ENCODE results near the gene POLDIP2.
"Not testable (repeated sequence)": the region's sequence is repeated elsewhere in the genome, so short reads cannot be mapped to it uniquely, and the experiment has no call there.

POLDIP2 gene

DNA sequence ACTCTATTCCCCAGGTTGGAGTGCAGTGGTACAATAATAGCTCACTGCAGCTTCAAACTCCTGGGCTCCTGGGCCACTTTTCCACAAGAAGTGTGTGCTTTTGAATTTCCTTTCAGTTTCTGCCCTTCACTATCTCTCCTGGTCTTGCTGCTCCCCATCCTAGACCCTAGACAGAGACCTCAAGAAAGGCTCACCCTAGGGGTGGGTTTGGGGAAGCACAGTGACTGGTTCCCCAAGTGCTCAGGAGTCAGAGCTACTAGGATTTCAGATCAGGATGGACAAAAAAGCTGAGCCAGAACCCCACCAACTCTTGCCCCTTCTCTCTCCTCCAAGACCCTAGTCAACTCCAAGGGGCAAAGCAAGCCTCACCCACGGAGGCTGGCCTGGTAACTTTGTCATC, 9.3 kb upstream of the POLDIP2 start:
- no peak for DNase-seq (ENCODE audit: low read depth)

DNA sequence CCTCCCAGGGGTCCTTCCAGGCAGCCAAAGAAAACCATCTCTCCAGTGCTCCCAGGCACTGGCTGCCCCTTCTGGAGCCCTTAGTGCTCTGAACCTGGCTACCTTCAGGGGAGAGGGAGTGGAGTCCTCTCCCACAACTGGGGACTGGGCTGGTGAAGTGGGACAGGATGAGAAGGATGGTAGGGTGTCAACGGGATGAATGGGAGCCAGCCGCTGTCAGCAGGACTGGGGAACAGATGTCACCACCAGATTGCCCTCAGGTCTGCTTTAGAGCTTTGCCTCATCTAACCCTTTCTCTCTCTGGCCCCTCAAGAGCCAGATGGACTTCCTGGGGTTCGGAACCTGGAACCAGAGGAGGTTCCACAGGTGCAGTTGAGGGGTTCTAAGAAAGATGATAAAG, 8.2 kb upstream of the POLDIP2 start:
- no peak for DNase-seq (ENCODE audit: low read depth)

DNA sequence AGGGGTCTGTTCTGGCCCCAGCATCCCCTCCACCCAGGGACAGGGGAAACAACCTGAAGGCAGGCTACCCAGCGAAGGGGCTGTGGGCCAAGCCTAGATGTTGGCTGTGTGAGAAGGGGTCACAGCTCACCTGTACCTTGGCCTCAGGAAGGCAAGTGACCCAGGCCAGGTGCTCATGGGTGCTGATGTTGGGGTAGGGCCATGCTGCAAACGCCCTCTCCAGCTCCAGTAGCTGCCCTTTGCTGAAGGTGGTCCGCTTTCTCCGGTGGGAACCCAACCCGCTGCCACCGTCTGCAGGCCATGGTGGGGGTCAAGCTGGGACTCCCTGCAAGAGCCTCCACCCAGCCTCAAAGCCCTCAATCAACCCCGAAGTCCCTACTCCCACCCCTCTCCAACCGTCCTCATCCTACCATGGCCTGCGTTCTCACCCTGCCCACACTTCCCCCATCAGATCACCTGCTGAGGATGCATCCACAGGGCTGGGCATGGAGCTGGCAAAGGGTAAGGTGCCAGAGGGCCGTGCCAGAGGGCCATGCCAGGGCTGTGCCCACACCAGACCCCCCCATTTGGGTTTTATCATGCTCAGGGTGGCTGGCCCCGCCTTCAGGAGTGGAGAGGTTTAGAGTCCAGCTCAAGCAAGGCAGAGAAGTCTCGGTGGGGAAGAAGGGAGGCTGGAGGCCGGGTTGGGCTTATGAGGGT, 7.5 kb upstream of the POLDIP2 start, which contains the start of gene SEBOX:
SEBOX (minus strand) TSS at position 535 of the 699 bp plus-strand sequence; CDS start at position 487, 48 bp downstream.
- no peak for DNase-seq (ENCODE audit: low read depth)

DNA sequence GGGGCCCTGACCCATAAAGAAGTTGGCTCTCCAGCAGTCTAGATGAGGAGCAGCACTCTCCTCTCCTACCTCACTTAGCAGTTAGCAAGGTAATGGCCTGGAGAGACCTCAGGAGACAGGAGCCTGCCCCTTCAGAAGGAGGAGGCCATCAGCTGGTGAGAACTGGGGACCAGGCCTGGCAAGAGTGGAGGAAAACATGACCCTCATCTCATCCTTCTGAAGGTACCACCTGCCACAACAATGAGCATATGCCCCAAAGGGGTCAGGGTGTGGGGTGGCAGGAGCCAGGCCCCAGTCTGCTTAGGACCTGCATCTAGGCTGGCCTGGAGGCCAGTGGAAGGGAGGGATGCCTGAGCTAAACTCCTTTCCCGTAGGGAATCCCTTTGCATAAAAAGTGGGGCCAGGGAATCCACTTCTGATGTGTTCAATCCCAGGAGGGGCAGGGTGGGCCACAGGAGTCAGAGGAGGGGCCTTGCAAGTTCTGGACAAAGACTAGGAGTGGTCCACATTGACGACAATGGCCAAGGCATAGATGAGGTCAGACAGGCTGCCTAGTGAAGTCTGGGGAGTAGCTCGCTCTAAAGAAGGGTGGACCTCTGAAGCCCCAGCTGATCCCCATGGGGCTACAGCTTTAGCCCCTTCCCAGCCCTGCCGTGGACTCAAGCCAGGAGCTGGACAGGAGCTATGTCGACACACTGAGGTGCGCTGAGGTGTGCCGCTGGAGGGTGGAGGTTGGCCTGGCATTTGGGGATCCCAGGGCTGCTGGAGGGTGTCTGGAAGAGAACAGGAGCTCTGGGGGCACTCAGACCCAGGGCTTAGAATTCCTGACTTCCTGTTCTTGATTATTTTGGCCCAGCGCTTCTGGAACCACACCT, 6.7 kb upstream of the POLDIP2 start:
- DNase-seq (ENCODE audit: low read depth) = no peak

DNA sequence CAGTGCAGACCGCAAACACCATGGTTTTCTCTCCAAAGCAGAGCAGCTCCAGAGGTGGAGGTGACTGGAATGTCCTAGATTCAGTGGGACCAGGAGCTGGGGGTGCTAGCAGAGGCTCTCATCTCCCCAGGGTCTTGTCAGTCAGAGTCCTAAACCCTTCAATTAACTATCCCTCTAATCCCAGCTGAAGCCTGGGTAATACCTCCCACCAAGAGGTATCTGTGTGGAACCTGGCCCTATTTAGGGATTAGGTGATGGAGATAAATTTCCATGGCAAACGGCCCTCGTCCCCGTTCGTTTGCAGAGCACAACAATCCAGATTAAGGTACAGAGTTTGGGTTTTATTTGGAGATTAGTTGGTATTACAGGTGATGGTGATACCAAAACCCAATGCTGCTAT, 5.9 kb upstream of the POLDIP2 start:
- DNase-seq (ENCODE audit: low read depth) = no peak

DNA sequence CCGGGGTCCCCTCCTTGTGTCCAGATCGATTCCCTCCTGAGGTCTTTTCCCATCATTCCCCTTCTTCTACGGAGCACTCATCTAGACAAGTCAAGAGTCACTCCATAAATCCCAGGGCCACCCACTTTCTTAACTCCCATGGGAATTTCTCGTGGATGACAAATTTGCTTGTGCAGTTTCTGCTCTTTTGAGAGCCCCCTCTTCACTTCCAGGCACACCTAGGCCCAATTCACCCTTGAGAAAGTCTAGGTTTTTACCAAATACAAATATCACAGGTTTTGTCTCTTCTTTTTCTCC, 522 bp upstream of the POLDIP2 start:
- no peak for DNase-seq (ENCODE audit: low read depth)

DNA sequence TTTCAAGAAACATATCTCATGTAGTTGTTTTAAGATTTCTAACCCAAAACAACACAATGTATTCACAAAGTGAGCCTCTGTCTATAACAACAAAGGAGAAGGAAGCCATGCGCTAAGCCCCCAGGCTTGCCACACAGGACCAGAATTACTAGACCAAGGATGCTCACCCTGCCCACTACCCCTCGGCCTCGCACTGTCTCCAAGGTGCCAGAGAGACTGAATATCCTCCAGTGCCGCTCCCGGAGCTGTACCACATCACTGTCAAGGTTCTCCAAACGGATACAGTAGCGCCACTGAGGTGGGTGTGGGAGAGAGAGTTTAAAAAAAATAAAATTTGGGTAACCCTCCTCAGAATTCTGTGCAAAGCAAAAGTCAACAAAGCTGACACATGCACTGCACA, 7.1 kb downstream of the POLDIP2 start:
- DNase-seq (ENCODE audit: low read depth) = no peak

DNA sequence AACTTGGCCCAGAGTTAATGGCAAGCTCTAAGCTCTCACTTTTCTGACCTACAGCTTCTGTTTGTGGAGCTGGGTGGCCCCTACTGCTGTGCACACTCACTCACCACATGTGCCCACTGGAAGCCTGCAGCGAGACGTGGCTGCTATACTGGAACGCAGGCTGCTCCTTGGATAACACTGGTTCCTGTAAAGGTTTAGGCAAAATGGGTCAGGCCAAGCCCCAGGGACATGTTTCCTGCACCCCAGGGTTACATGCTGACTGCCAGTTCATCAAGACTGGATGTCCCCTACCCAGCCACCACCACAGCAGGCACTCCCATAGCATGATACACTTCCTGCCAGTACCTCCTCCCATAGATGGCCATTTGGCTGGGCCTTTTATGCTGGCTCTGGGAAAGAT, 8.3 kb downstream of the POLDIP2 start:
- no peak for DNase-seq (ENCODE audit: low read depth)

DNA sequence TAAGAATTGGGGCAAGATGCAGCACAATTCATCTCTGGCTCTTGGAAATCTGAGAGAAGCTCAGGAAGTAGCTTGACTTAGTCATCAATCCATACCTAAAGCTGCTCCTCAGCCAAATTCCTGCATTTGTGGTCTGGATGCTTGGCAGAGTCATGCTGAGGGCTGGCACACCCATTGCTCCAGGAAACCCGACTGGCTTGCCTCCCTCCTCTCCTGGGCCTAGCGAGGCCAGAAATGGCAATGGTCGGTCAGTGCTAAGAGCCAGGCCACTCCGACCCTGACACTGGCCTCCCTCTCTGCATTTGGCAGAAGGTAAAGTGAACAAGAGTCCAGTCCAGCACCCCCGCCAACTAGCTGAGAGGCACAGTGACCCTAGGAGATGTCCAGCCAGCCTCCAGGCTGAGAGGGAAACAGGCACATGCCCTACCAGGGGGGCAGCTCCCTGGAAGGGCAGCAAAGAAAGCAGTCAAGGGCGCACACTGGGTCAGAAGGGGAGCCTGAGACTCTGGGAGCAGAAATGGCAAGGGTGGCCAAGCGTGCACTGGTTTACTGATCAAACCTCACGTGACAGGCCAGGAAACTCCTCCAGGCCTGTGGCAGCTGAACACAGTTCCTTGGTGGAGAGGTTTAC, 10.0 kb downstream of the POLDIP2 start:
- DNase-seq (ENCODE audit: low read depth) = no peak

DNA sequence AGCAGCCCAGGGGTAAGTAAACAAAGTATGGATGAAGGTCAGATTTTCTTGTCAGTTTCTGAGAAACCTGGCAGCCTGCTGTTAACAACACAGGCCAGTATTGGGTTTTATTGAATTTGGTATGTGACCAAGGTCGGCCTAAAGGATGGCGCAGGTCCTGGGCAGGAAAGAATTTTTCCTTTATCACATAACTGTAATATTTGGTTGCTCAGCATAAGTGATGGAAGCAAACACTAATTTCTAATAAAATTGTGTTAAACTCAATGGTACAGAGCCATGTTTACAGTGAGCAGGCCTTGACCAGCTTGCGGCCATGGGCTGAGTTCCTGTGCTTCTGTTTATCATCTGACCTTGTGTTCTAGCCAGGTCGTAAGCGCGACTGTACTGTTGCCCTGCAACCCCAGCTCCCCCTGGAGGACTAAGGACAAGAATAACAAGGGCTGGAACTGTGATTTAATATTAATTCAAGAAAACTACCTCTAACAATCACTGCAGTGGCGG, 10.5 kb downstream of the POLDIP2 start:
- DNase-seq (ENCODE audit: low read depth) = no peak

DNA sequence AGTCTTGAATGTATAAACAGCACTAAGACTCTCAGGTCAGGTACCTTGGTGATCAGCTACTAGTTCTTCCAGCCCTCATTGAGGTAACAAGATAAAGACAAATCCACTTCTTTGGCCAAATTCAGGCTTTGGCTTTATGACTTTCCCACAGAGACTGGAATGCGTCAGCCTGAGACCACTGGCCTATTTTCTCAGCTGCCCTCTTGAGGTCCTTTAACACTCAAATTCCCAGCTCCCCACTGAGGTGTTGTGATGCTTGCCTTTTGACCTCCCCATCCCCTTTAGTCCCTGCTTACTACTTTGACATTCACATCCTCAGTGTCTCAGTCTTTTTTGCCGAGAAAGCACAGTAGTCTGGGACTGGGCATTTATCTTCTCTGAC, 11.1 kb downstream of the POLDIP2 start:
- DNase-seq (ENCODE audit: low read depth) = no peak

DNA sequence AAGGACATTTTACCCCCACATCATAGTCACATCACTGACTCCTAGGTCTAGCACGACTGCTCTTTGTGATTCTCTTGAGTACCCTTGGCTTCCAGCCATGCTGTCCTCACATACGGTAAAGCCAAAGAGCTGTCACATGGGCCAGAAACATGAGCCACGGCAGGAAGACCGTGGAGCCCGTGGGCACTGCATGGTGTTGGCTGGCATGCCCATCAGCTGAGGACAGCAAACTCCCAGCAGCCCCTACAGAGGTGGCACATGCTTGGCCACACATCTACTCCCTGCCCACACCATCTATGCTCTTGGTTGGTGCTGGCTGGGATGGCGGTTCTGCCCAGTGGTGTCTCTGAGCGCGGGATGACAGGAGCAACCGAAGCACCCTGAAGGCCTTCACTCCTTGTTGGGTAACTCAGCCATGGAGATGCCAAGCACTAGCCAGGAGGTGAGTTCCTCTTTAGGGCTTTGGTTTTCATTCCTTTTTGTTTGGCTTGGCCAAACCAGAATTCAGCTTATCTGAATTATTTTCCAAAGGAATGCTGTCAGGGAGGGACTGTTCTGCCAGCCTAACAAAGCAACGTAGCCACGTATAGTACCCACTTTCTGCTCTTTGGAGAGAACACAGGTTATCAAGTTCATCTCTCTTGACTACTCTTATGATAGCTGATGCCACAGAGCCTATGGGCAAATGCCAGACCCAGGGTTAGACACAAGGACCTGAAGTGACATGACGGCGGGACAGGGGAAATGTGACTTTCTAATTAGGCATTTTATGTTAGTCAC, 11.7 kb downstream of the POLDIP2 start:
- no peak for DNase-seq (ENCODE audit: low read depth)

DNA sequence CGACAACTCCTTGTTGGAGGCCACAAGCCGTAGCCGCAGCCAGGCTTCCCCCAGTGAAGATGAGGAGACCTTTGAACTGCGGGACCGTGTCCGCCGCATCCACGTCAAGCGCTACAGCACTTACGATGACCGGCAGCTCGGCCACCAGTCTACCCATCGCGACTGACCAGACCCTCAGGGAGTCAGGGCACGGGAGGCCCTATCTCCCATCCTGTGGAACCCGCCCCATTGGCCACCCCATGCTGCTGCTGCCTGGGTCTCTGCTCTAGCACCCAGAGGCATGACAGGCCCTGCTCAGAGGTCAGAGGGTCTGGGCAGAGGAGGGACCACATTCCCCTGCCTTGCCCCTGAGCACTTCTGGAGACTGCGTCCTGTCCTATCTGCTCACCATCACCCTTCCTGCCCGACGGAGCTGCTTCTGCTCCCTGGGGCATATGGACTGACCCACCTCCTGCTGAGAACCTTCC, 12.9 kb downstream of the POLDIP2 start:
- DNase-seq (ENCODE audit: low read depth) = no peak

DNA sequence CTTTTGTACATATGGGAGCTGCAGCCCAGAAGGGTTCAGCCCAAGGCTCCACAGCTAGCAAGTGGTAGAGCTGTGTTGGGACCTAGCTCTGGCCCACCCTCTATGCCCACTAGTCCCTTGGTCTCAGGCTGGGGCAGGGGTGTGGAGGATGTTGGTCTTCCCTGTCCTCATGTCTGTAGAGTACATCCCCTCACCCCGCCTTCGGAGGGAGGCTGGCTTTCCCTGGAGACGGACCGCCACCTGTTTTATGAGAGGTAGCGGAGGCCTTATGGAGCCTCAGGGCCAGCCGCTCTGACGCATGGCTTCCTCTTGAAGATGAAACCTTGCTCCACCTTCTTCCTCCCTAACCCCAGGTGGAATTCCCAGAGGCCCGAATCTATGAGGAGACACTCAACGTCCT, 13.3 kb downstream of the POLDIP2 start:
- no peak for DNase-seq (ENCODE audit: low read depth)

DNA sequence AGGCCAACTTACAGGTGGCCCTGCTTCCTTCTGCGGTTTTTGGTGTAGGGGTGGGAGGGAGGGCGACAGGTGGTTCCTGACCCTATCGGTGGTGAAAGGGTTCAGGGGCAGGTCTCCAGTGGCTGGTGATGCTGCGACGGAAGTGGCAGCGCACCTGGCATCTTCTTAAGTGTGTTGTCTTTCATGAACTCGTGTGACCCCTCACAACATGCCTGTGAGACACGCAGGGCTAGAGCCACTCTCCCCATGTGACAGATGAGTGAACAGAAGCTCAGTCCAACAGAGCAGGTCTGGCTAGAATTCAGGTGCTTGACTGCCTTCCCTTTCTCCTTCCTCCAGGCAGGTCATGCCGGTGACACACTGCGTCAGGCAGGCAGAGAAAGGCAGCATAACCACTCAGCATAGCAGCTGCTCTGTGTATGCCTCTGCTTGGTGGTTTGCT, 13.8 kb downstream of the POLDIP2 start:
- DNase-seq (ENCODE audit: low read depth) = no peak

DNA sequence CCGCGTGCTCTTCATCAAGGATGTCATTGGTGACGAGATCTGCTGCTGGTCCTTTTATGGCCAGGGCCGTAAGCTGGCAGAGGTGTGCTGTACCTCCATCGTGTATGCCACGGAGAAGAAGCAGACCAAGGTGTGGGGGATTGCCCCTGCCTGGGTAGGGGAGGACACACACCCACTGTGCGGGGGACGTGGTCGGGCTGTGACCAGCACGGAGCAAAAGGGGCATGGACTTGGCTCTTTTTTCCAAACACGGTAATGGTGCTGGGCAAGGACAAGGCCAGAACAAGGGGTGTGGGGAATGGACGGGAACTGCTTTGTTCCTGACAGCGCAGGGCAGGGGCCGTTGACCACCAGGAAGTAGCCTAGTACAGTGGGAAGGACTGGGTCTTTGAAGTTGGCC, 15.0 kb downstream of the POLDIP2 start:
- DNase-seq (ENCODE audit: low read depth) = no peak

DNA sequence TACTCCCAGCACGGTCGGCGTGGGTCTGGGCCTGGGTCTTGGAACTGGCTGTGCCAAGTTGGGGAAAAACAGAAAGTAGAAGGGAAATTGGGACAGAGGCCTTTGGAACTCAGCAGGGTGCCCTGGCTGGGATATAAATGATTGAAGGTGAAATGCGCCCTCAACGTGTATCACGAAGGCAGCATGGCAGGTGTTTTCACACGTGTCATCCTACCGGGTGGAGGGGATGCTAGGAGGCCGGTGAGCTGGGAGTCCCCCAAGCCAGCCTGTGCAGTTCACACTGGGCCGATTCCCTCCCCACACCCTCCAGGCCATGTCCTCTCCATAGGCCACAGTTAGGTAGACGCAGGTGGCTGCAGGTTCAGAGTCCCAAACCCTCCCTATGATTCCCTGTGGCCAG, 15.8 kb downstream of the POLDIP2 start:
- DNase-seq (ENCODE audit: low read depth) = no peak

DNA sequence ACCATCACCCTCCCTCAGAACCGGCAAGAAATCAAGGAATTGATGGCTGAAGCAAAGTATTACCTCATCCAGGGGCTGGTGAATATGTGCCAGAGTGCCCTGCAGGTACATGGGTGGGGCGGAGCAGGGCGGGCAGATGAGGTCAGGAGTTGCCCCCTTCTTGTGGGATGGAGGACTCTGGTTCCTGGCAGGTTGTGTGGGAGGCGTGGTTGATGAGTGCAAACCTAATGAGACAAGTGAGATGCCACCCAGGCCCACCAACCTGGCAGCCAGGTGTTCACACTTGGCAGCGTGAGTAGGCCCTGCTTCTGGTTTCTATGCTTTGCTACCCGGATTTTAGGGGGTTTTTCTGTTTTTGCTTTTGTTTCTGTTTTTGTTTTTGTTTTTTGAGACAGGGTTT, 17.0 kb downstream of the POLDIP2 start:
- DNase-seq (ENCODE audit: low read depth) = no peak

DNA sequence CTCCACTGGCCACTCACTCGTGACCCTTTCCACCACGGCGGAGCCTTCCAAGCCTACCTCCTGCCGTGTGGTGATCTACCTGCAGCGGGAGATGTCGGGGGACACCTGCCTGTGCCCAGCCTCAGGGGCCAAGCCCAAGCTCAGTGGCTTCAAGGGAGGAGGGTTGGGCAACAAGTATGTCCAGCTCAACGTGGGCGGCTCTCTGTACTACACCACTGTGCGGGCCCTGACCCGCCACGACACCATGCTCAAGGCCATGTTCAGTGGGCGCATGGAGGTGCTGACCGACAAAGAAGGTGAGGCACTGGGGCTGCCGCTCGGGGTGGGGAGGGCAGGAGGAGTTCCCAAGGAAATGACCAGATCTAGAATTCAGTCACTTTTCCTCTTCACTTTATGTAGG, 17.9 kb downstream of the POLDIP2 start:
- no peak for DNase-seq (ENCODE audit: low read depth)

DNA sequence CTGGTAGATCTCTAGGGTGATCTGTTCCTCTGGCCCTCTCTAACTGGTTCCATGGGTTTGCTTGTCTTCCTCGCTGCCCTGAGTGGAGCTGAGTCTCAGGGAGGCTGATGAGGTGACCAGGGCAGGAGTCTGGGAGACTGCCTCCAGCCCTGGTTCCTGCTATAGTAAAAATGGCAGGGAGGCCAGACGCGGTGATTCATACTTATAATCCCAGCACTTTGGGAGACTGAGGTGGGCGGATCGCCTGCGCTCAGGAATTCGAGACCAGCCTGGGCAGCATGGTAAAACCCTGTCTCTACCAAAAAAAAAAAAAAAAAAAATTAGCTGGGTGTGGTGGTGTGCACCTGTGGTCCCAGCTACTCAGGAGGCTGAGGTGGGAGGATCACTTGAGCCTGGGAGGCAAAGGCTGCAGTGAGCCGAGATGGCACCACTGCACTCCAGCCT, 18.5 kb downstream of the POLDIP2 start:
- DNase-seq (ENCODE audit: low read depth) = not testable (repeated sequence)

DNA sequence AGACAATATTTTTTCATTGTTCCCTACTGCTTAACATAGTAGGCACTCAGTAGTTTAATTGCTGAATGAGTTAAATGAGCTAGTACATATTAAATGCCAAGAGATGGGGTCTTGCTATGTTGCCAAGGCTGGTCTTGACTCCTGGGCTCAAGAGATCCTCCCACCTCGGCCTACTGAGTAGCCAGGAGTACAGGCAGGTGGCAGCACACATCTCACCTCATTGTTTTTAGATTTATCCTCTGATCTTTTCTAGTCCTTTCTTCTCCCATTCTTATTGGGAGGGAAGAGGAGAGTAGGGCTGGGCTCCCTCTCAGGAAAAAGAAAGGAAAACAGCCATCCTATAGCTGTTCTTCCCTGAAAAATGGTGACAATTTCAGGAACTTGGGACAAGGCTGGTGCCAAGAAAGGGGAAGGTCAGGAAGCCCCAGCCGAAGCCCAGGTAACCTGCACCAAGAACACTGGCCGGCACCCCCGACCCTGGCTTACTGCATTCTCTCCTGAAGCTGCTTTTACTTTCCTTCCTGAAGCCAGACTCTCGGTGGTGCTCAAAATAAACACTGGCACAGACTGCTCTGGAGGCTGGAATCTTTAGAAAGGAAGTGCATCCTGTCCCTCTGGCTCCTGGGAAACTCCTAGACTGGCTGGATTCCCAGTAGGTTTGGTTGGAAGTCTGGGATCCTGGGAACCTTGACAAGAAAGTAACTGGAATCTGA, 19.1 kb downstream of the POLDIP2 start:
- DNase-seq (ENCODE audit: low read depth) = no peak
